GM23338 (cell line): ENCODE measurements around the gene CLEC3B. TPM values are rescaled to one million over a fixed set of nuclear protein-coding genes. Genes with fewer than 3 reads are reported as not detected.

Experiments
- ATAC-seq: fragments of 200-7000 bp; cut with Tn5 transposase; 3 replicates; pipeline ENCODE4 v1.9.1; 2020
- DNase-seq: peaks from one replicate; pipeline ENCODE4 v3.0.0-alpha.2; 2015; ENCODE audit warnings: low spot score
- H2AFZ ChIP-seq: fragments of 200-600 bp; sonication (generic); 2 replicates; pipeline ENCODE4 v1.8.0; 2016; ENCODE audit warnings: antibody characterized with exemption, mild to moderate bottlenecking, moderate library complexity
- H3F3A ChIP-seq: fragments of 200-600 bp; sonication (generic); replicated peaks from 2 replicates; pipeline ENCODE4 v1.8.0; 2017; ENCODE audit warnings: antibody characterized with exemption, mixed run types, low read depth
- H3K27ac ChIP-seq: fragments of 200-600 bp; sonication (generic); 2 replicates; pipeline ENCODE4 v1.6.1; 2016; ENCODE audit warnings: low read depth
- H3K27me3 ChIP-seq: fragments of 200-600 bp; sonication (generic); 2 replicates; pipeline ENCODE4 v1.8.0; 2016; ENCODE audit warnings: mild to moderate bottlenecking, mixed run types, moderate library complexity; ENCODE audit not compliant: insufficient read depth
- H3K36me3 ChIP-seq: fragments of 200-600 bp; sonication (generic); 2 replicates; pipeline ENCODE4 v1.8.0; 2016; ENCODE audit warnings: mild to moderate bottlenecking; ENCODE audit not compliant: insufficient read depth
- H3K4me1 ChIP-seq: fragments of 200-600 bp; sonication (generic); 2 replicates; pipeline ENCODE4 v1.8.0; 2016; ENCODE audit warnings: mild to moderate bottlenecking, moderate library complexity; ENCODE audit not compliant: insufficient read depth
- H3K4me2 ChIP-seq: fragments of 200-600 bp; sonication (generic); 2 replicates; pipeline ENCODE4 v1.7.1; 2017; ENCODE audit warnings: mixed run types
- H3K4me3 ChIP-seq: fragments of 200-600 bp; sonication (generic); 2 replicates; pipeline ENCODE4 v1.6.1; 2016; ENCODE audit warnings: mixed run types
- H3K79me2 ChIP-seq: fragments of 200-600 bp; sonication (generic); replicated peaks from 2 replicates; pipeline ENCODE4 v1.8.0; 2017; ENCODE audit warnings: mild to moderate bottlenecking; ENCODE audit not compliant: insufficient read depth
- H3K9me2 ChIP-seq: fragments of 200-600 bp; sonication (generic); 2 replicates; pipeline ENCODE4 v1.8.0; 2017; ENCODE audit not compliant: insufficient read depth
- H4K20me1 ChIP-seq: fragments of 200-600 bp; sonication (generic); replicated peaks from 2 replicates; pipeline ENCODE4 v1.8.0; 2017; ENCODE audit warnings: mild to moderate bottlenecking; ENCODE audit not compliant: insufficient read depth
- H3K27ac Mint-ChIP-seq: 2 replicates; pipeline ENCODE4 v1.8.0; 2020; ENCODE audit warnings: inconsistent platforms, mild to moderate bottlenecking, moderate library complexity, mixed read lengths
- H3K27me3 Mint-ChIP-seq: 3 replicates; pipeline ENCODE4 v1.8.0; 2022; ENCODE audit warnings: low read depth, mild to moderate bottlenecking, moderate library complexity, mixed read lengths, inconsistent platforms; ENCODE audit not compliant: insufficient read depth, poor library complexity
- H3K36me3 Mint-ChIP-seq: 3 replicates; pipeline ENCODE4 v1.8.0; 2021; ENCODE audit warnings: low read depth, mild to moderate bottlenecking, inconsistent platforms, moderate library complexity, mixed read lengths
- H3K4me1 Mint-ChIP-seq: 3 replicates; pipeline ENCODE4 v1.8.0; 2020; ENCODE audit warnings: mild to moderate bottlenecking, inconsistent platforms, mixed read lengths
- H3K4me3 Mint-ChIP-seq: 3 replicates; pipeline ENCODE4 v1.8.0; 2021; ENCODE audit warnings: moderate library complexity, mild to moderate bottlenecking, inconsistent platforms, mixed read lengths
- H3K9me3 Mint-ChIP-seq: 3 replicates; pipeline ENCODE4 v1.8.0; 2020; ENCODE audit warnings: moderate library complexity, mild to moderate bottlenecking, inconsistent platforms, mixed read lengths
- CREB1 ChIP-seq: fragments of 250-450 bp; sonication (Bioruptor Pico); IDR thresholded peaks from 2 replicates; pipeline ENCODE4 v1.5.0; 2020; ENCODE audit warnings: low read depth, mild to moderate bottlenecking, moderate library complexity
- EZH2phosphoT487 ChIP-seq: fragments of 200-600 bp; sonication (generic); IDR thresholded peaks from one replicate; pipeline ENCODE4 v1.8.1; 2018; ENCODE audit warnings: antibody characterized with exemption; ENCODE audit not compliant: unreplicated experiment
- JUNB ChIP-seq: IDR thresholded peaks from one replicate; pipeline ENCODE4 v1.6.1; 2016; ENCODE audit warnings: antibody characterized with exemption; ENCODE audit not compliant: unreplicated experiment
- POLR2AphosphoS5 ChIP-seq: IDR thresholded peaks from 2 replicates; pipeline ENCODE4 v1.6.1; 2016; ENCODE audit warnings: antibody characterized with exemption, low read depth
- STAT1 ChIP-seq: IDR thresholded peaks from one replicate; pipeline ENCODE4 v1.6.1; 2016; ENCODE audit warnings: antibody characterized with exemption; ENCODE audit not compliant: unreplicated experiment
- ZNF114 ChIP-seq: fragments of 250-450 bp; sonication (Bioruptor Pico); IDR thresholded peaks from 2 replicates; pipeline ENCODE4 v1.5.0; 2020; ENCODE audit warnings: mild to moderate bottlenecking, moderate library complexity
- ZNF331 ChIP-seq: fragments of 250-450 bp; sonication (Bioruptor Pico); IDR thresholded peaks from 2 replicates; pipeline ENCODE4 v1.5.0; 2020; ENCODE audit warnings: low read depth, mild to moderate bottlenecking, moderate library complexity
- polyA plus RNA-seq: library from polyadenylated mRNA; unstranded; fragments of >200 nt; fragmentation: Nextera tagmentation; extraction: Ambion mirVana; gene quantifications from 2 replicates; pipeline ENCODE4 v1.2.1, GENCODE V29; 2016
- total RNA-seq: library from RNA; depleted of rRNA; stranded (reverse); fragments of >200 nt; shearing (Covaris generic); gene quantifications from 2 replicates; pipeline ENCODE4 v1.2.3, GENCODE V29; 2014
- TF ChIP-seq, protein P1 (sequence below), 2 experiments: fragments of 200-600 bp in 1 of 2; sonication (generic) in 1 of 2; conservative IDR thresholded peaks; 2 replicates each; pipeline versions ENCODE4 v1.5.1 to v1.6.1; 2016 to 2017; ENCODE audit warnings: antibody characterized with exemption in 2 of 2, low read depth in 2 of 2, mild to moderate bottlenecking in 2 of 2, moderate library complexity in 1 of 2
- TF ChIP-seq, protein P2 (sequence below): fragments of 250-450 bp; sonication (Bioruptor Pico); IDR thresholded peaks from 2 replicates; pipeline ENCODE4 v1.5.0; 2020; ENCODE audit warnings: mild to moderate bottlenecking, moderate library complexity
- TF ChIP-seq, protein P3 (sequence below): IDR thresholded peaks from one replicate; pipeline ENCODE4 v1.6.1; 2018; ENCODE audit warnings: antibody characterized with exemption; ENCODE audit not compliant: unreplicated experiment

Gene CLEC3B
- total and polyA plus RNA-seq, 2 experiments from 2014 or later = not detected

DNA sequence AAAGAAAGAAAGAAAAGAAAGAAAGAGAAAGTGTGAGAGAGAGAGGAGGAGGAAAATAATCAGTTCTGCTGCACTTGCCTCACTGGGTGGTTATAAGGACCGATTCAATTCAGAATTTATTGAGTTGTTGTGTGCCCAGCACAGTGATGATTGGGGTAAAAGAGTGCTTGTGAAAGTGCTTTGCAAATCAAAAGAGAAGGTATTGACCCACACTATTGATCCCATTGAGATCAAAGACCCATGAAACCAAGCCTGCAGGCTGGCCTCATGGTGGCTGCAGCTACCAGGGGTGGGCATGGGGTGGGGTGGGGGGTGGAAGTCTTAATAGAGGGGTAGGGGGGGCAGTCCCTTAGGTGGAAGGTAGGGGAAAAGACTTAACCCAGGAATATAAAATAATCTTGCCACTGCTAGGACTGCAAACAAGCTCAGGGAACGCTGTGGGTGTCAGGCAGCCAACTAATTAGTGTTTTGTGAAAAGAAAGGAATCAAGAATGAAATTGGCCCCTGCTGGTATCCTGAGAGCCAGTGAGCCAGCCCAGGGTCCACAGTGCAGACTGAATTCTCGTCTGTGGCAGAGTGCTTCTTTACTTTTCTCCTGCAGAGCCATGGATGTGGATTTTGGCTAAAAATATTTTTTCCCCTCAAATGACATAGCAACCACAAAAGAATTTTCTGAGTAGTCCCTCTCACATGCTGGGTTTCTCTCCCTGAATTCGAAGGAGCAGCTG lies 34.2 kb downstream of the CLEC3B start (continued):
- TF ChIP-seq, protein P1, sequence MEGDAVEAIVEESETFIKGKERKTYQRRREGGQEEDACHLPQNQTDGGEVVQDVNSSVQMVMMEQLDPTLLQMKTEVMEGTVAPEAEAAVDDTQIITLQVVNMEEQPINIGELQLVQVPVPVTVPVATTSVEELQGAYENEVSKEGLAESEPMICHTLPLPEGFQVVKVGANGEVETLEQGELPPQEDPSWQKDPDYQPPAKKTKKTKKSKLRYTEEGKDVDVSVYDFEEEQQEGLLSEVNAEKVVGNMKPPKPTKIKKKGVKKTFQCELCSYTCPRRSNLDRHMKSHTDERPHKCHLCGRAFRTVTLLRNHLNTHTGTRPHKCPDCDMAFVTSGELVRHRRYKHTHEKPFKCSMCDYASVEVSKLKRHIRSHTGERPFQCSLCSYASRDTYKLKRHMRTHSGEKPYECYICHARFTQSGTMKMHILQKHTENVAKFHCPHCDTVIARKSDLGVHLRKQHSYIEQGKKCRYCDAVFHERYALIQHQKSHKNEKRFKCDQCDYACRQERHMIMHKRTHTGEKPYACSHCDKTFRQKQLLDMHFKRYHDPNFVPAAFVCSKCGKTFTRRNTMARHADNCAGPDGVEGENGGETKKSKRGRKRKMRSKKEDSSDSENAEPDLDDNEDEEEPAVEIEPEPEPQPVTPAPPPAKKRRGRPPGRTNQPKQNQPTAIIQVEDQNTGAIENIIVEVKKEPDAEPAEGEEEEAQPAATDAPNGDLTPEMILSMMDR (conservative IDR thresholded peaks at IDR 0.05; ENCODE audit: low read depth in 2 of 2) = no peak
- no peak for TF ChIP-seq JUNB

- Histone ChIP-seq H3K4me1 (peaks cover 13% of the 10 kb centered on the region), H3K79me2 (no peaks in the 10 kb centered on the region), H4K20me1 (0 out of 2 replicates have a peak, but pooled peaks cover 3% of the 10 kb centered on the region), H2AFZ (no peak overlapping the region), H3K4me3 (no peak overlapping the region), H3K4me2 (no peak overlapping the region), H3K9me2 (no peaks in the 10 kb centered on the region), H3F3A (no peaks in the 10 kb centered on the region), H3K36me3 (no peaks in the 10 kb centered on the region), H3K27ac (no peak overlapping the region), H3K27me3 (peaks cover 39% of the 10 kb centered on the region)
- Mint-ChIP-seq H3K9me3 (no peaks in the 10 kb centered on the region; the same call in 2 of the 3 replicates), H3K27ac (no peak overlapping the region), H3K4me1 (peaks cover 20% of the 10 kb centered on the region; the same call in 2 of the 3 replicates), H3K27me3 (peaks cover 33% of the 10 kb centered on the region), H3K36me3 (no peaks in the 10 kb centered on the region), H3K4me3 (no peak overlapping the region)
- ATAC-seq = no peak
- no peak for DNase-seq
- no peak for TF ChIP-seq CREB1 (CRISPR knock-in tag)
- TF ChIP-seq EZH2phosphoT487 = no peak
- TF ChIP-seq ZNF114 (CRISPR knock-in tag) = no peak
- no peak for TF ChIP-seq POLR2AphosphoS5
- TF ChIP-seq, protein P2, sequence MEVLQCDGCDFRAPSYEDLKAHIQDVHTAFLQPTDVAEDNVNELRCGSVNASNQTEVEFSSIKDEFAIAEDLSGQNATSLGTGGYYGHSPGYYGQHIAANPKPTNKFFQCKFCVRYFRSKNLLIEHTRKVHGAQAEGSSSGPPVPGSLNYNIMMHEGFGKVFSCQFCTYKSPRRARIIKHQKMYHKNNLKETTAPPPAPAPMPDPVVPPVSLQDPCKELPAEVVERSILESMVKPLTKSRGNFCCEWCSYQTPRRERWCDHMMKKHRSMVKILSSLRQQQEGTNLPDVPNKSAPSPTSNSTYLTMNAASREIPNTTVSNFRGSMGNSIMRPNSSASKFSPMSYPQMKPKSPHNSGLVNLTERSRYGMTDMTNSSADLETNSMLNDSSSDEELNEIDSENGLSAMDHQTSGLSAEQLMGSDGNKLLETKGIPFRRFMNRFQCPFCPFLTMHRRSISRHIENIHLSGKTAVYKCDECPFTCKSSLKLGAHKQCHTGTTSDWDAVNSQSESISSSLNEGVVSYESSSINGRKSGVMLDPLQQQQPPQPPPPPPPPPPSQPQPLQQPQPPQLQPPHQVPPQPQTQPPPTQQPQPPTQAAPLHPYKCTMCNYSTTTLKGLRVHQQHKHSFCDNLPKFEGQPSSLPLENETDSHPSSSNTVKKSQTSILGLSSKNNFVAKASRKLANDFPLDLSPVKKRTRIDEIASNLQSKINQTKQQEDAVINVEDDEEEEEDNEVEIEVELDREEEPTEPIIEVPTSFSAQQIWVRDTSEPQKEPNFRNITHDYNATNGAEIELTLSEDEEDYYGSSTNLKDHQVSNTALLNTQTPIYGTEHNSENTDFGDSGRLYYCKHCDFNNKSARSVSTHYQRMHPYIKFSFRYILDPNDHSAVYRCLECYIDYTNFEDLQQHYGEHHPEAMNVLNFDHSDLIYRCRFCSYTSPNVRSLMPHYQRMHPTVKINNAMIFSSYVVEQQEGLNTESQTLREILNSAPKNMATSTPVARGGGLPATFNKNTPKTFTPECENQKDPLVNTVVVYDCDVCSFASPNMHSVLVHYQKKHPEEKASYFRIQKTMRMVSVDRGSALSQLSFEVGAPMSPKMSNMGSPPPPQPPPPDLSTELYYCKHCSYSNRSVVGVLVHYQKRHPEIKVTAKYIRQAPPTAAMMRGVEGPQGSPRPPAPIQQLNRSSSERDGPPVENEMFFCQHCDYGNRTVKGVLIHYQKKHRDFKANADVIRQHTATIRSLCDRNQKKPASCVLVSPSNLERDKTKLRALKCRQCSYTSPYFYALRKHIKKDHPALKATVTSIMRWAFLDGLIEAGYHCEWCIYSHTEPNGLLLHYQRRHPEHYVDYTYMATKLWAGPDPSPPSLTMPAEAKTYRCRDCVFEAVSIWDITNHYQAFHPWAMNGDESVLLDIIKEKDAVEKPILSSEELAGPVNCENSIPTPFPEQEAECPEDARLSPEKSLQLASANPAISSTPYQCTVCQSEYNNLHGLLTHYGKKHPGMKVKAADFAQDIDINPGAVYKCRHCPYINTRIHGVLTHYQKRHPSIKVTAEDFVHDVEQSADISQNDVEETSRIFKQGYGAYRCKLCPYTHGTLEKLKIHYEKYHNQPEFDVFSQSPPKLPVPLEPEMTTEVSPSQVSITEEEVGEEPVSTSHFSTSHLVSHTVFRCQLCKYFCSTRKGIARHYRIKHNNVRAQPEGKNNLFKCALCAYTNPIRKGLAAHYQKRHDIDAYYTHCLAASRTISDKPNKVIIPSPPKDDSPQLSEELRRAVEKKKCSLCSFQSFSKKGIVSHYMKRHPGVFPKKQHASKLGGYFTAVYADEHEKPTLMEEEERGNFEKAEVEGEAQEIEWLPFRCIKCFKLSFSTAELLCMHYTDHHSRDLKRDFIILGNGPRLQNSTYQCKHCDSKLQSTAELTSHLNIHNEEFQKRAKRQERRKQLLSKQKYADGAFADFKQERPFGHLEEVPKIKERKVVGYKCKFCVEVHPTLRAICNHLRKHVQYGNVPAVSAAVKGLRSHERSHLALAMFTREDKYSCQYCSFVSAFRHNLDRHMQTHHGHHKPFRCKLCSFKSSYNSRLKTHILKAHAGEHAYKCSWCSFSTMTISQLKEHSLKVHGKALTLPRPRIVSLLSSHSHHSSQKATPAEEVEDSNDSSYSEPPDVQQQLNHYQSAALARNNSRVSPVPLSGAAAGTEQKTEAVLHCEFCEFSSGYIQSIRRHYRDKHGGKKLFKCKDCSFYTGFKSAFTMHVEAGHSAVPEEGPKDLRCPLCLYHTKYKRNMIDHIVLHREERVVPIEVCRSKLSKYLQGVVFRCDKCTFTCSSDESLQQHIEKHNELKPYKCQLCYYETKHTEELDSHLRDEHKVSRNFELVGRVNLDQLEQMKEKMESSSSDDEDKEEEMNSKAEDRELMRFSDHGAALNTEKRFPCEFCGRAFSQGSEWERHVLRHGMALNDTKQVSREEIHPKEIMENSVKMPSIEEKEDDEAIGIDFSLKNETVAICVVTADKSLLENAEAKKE = no peak
- no peak for TF ChIP-seq STAT1
- no peak for TF ChIP-seq JUNB
- TF ChIP-seq, protein P1 (conservative IDR thresholded peaks at IDR 0.05; ENCODE audit: low read depth in 2 of 2) = no peak
- TF ChIP-seq, protein P3, sequence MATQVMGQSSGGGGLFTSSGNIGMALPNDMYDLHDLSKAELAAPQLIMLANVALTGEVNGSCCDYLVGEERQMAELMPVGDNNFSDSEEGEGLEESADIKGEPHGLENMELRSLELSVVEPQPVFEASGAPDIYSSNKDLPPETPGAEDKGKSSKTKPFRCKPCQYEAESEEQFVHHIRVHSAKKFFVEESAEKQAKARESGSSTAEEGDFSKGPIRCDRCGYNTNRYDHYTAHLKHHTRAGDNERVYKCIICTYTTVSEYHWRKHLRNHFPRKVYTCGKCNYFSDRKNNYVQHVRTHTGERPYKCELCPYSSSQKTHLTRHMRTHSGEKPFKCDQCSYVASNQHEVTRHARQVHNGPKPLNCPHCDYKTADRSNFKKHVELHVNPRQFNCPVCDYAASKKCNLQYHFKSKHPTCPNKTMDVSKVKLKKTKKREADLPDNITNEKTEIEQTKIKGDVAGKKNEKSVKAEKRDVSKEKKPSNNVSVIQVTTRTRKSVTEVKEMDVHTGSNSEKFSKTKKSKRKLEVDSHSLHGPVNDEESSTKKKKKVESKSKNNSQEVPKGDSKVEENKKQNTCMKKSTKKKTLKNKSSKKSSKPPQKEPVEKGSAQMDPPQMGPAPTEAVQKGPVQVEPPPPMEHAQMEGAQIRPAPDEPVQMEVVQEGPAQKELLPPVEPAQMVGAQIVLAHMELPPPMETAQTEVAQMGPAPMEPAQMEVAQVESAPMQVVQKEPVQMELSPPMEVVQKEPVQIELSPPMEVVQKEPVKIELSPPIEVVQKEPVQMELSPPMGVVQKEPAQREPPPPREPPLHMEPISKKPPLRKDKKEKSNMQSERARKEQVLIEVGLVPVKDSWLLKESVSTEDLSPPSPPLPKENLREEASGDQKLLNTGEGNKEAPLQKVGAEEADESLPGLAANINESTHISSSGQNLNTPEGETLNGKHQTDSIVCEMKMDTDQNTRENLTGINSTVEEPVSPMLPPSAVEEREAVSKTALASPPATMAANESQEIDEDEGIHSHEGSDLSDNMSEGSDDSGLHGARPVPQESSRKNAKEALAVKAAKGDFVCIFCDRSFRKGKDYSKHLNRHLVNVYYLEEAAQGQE = no peak
- no peak for TF ChIP-seq ZNF331
Observed at GRCh38 chr3:45062697-45063070, 36.6 kb downstream of the CLEC3B start.
